Lung (tissue), 16 donors: Measurements from ENCODE around the gene HEATR3. TPM values are rescaled to one million over a fixed set of nuclear protein-coding genes. Genes with fewer than 3 reads are reported as not detected.
A peak's percentile ranks its signal among the peaks of the same experiment; 100 is the strongest.

ENCODE experiments used
- ATAC-seq: fragments of 200-7000 bp; cut with Tn5 transposase; one replicate; pipeline ENCODE4 v1.9.1; 2020; ENCODE audit warnings: moderate number of reproducible peaks; ENCODE audit not compliant: insufficient read depth, low FRiP score
- DNase-seq, 3 donors: peaks; one replicate each; pipeline ENCODE4 v3.0.0-alpha.2; 2013 to 2017
- H3K27ac ChIP-seq, 2 donors: one replicate each; pipeline ENCODE4 v1.5.1; 2013; ENCODE audit warnings: mild to moderate bottlenecking in 2 of 2, moderate library complexity in 2 of 2, control low read depth in 1 of 2, inconsistent platforms in 1 of 2, low read depth in 1 of 2, low read length in 1 of 2
- H3K27me3 ChIP-seq, 3 donors: one replicate each; pipeline ENCODE4 v1.5.1; 2013; ENCODE audit warnings: low read length in 2 of 3; ENCODE audit not compliant: control insufficient read depth in 3 of 3, insufficient read depth in 3 of 3
- H3K36me3 ChIP-seq, 4 donors: one replicate each; pipeline ENCODE4 v1.5.1; 2013; ENCODE audit warnings: low read length in 4 of 4, mild to moderate bottlenecking in 1 of 4, moderate library complexity in 1 of 4; ENCODE audit not compliant: control insufficient read depth in 4 of 4, insufficient read depth in 4 of 4
- H3K4me1 ChIP-seq, 5 donors: one replicate each; pipeline ENCODE4 v1.5.1; 2013; ENCODE audit warnings: low read length in 5 of 5, mild to moderate bottlenecking in 2 of 5, moderate library complexity in 1 of 5; ENCODE audit not compliant: control insufficient read depth in 5 of 5, insufficient read depth in 5 of 5
- H3K4me3 ChIP-seq: one replicate; pipeline ENCODE4 v1.5.1; 2013; ENCODE audit warnings: mild to moderate bottlenecking, control low read depth, moderate library complexity
- H3K9ac ChIP-seq, 2 donors: one replicate each; pipeline ENCODE4 v1.5.1; 2013; ENCODE audit warnings: low read length in 2 of 2, control low read depth in 1 of 2; ENCODE audit not compliant: insufficient read depth in 1 of 2
- H3K9me3 ChIP-seq, 4 donors: one replicate each; pipeline ENCODE4 v1.5.1; 2013; ENCODE audit warnings: low read length in 3 of 4, mild to moderate bottlenecking in 1 of 4, moderate library complexity in 1 of 4; ENCODE audit not compliant: control insufficient read depth in 4 of 4, insufficient read depth in 3 of 4
- WGBS, 2 donors: extraction: QIAGEN DNeasy Blood & Tissue Kit; methylation state at CpG; one replicate each; pipeline ENCODE4 v1.1.7; 2013; 5-methylcytosine and 5-hydroxymethylcytosine counted together
- long read RNA-seq, 5 donors: transcript quantifications; one replicate each; lab custom pipeline, GENCODE V29; 2026
- polyA plus RNA-seq, 2 donors: library from polyadenylated mRNA; stranded (reverse); fragments of 200-250 nt; gene quantifications; one replicate each; pipeline ENCODE4 v1.2.1, GENCODE V29; 2013
- total RNA-seq, 2 donors: library from RNA; depleted of rRNA in 1 of 2; stranded (reverse); fragments of >200 nt in 1 of 2; gene quantifications; one replicate each; pipeline ENCODE4 v1.2.1, GENCODE V29; 2014 to 2021
- TF ChIP-seq, protein P1 (sequence below): IDR thresholded peaks from 2 replicates; pipeline ENCODE4 v1.5.1; 2012; ENCODE audit warnings: mild to moderate bottlenecking; ENCODE audit errors: control extremely low read depth, extremely low read depth
- donor health status: control.
- donor health status: control.
- donor health status: Bipolar disorder and iron deficiency.
- donor health status: healthy.
- donor health status: DM: yes; HTN: yes; CAD: no.

The HEATR3 gene, protein sequence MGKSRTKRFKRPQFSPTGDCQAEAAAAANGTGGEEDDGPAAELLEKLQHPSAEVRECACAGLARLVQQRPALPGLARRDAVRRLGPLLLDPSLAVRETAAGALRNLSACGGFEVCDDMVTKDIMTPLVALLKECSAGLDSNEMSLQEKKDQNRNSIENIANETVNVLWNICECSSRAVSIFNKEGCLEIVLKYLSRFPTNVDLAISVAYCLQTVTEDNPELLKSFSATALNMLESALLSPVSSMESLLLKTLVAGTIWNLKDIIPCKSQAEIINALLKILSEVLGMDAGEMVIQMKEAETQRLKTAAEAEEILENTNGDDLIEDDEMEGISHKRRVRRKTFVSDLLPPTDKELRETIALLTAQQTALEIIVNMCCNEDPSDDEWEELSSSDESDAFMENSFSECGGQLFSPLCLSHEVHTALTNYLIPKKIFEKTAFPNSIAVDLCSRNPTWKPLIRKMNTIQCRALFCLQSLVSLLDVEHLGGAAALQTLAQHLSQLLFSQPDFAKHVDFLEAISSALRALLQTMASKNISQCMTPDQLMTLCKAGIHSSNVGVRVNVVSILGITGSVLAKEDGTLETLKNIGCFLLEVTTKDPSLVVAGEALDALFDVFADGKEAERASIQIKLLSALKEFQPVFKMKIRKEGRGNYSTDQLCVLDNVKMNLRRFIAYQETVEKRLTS
- total RNA-seq: 10 to 100 TPM; 16.3 to 29.9 TPM
- polyA plus RNA-seq: 10 to 100 TPM in 1 of 2 donors, 1 to 10 TPM in 1; 8.7 to 12.0 TPM
- long read RNA-seq, donor 1, partial matches to known transcripts: 6 of 7 reads
- long read RNA-seq, donor 1, other reads (novel, unspliced or antisense): 0 of 7 reads
- long read RNA-seq, donor 2, partial matches to known transcripts: 0 of 1 reads
- long read RNA-seq, donor 2, other reads (novel, unspliced or antisense): 0 of 1 reads
- long read RNA-seq, donor 3: 0 reads
- long read RNA-seq, donor 4: 0 reads
- long read RNA-seq, donor 5, partial matches to known transcripts: 15 of 15 reads
- long read RNA-seq, donor 5, other reads (novel, unspliced or antisense): 0 of 15 reads

DNA sequence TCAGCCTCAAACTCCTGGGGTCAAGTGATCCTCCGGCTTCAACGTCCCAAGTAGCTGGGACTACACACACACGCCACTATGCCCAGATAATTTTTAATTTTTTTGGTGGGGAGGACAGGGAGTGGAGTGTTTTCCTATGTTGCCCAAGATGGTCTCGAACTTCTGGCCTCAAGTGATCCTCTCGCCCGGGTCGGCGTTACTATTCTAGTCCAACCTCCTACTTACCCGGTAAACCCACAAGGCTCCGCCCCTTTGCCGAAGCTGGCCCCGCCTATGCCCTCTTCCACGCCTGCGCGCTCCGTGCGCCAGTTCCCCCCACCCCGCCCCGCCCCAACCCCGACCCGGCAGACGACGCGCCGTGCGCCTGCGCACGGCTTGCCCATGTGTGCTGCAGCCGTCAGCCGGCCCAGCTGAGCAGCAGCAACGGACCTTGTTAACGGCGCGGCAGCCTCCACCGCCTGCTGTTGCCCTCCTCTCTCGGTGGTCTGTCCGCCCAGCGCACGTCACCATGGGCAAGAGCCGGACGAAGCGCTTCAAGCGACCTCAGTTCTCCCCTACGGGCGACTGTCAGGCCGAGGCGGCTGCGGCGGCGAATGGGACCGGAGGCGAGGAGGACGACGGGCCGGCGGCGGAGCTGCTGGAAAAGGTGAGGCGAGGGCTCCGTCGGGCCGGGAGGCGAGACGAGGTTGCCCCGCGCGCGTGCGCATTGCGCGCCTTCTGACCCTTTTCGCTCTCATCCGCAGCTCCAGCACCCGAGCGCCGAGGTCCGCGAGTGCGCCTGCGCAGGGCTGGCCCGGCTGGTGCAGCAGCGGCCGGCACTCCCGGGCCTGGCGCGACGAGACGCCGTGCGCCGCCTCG lies at the start of gene HEATR3:
TSS of gene HEATR3 (plus strand) at position 347 of the 858 bp plus-strand sequence. CDS start at position 509, 162 bp downstream.
- Histone ChIP-seq H3K36me3 (peaks cover 0 to 11% (median 2%) of the 10 kb centered on the region in 4 donors), H3K9me3 (no peaks in the 10 kb centered on the region), H3K4me1 (peaks cover 0 to 14% (median 6%) of the 10 kb centered on the region in 5 donors), H3K4me3 (peak within 1 kb of the TSS; percentile 86), H3K27ac (peak within 1 kb of the TSS; percentile 96 to 98), H3K9ac (peak within 1 kb of the TSS; percentile 43 to 57), H3K27me3 (no peaks in the 10 kb centered on the region)
- TF ChIP-seq, protein P1, sequence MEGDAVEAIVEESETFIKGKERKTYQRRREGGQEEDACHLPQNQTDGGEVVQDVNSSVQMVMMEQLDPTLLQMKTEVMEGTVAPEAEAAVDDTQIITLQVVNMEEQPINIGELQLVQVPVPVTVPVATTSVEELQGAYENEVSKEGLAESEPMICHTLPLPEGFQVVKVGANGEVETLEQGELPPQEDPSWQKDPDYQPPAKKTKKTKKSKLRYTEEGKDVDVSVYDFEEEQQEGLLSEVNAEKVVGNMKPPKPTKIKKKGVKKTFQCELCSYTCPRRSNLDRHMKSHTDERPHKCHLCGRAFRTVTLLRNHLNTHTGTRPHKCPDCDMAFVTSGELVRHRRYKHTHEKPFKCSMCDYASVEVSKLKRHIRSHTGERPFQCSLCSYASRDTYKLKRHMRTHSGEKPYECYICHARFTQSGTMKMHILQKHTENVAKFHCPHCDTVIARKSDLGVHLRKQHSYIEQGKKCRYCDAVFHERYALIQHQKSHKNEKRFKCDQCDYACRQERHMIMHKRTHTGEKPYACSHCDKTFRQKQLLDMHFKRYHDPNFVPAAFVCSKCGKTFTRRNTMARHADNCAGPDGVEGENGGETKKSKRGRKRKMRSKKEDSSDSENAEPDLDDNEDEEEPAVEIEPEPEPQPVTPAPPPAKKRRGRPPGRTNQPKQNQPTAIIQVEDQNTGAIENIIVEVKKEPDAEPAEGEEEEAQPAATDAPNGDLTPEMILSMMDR: no peak
- 3% methylated on average over 78 to 91 of the region's 91 CpGs for WGBS, 2 donors
- ATAC-seq (peak; percentile 94), DNase-seq (peak; percentile 93 to 97 (median 93))

DNA sequence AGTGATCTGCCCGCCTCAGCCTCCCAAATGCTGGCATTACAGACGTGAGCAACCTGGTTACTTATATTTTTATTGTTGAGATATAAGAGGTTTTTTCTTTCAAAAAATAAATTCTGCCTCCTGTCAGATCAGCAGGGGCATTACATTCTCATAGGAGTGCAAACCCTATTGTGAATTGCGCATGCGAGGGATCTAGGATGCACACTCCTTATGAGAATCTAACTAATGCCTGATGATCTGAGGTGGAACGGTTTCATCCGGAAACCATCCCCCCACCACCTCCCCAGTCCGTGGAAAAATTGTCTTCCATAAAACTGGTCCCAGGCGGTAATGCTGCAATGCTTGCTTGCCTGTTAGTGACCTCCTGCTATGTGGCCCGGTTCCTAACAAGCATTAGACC lies 48.2 kb upstream of the HEATR3 start:
- TF ChIP-seq, protein P1: no peak
- Histone ChIP-seq H3K4me1 (peaks cover 0 to 6% (median 0%) of the 10 kb centered on the region in 5 donors), H3K36me3 (no peaks in the 10 kb centered on the region), H3K27me3 (no peaks in the 10 kb centered on the region), H3K27ac (no peak overlapping the region), H3K4me3 (no peak overlapping the region), H3K9ac (no peak overlapping the region), H3K9me3 (no peaks in the 10 kb centered on the region)
- WGBS, 2 donors: 89 to 96% methylated on average over 9 of the region's 9 CpGs
- ATAC-seq (no peak), DNase-seq (no peak)

DNA sequence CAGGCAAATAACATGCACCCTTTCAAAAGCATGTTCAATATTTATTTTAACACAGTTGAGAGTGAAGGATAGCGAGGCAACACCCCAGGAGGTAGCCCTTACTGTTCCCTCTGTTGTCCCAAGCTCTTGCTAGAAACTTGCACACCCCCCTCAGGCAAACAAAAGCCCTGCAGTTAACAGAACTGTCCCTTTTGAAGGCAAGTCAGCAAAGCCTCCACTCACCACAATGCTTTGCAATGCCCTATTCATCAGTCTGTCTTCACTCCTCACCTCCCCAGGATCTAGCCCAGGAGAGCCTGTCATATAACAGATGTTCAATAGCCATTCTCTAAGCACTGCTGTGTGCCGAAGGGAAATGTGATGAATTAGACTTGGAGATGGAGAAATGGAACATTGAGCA lies 44.2 kb upstream of the HEATR3 start:
- WGBS, 2 donors: 36 to 54% methylated on average over 2 of the region's 2 CpGs
- DNase-seq (peak in 2 of 3 donors; percentile 25 to 37), ATAC-seq (no peak)
- TF ChIP-seq, protein P1: no peak
- no peak overlapping the region for H3K4me3 ChIP-seq
- no peak overlapping the region for H3K9ac ChIP-seq
- H3K9me3 ChIP-seq: no peaks in the 10 kb centered on the region
- no peak overlapping the region for H3K27ac ChIP-seq
- no peaks in the 10 kb centered on the region for H3K36me3 ChIP-seq
- H3K27me3 ChIP-seq: no peaks in the 10 kb centered on the region
- H3K4me1 ChIP-seq: peaks cover 0 to 25% (median 7%) of the 10 kb centered on the region in 5 donors
